Measurements from ENCODE around the gene CSNK1G1. TPM values are rescaled to one million over a fixed set of nuclear protein-coding genes. Genes with fewer than 3 reads are reported as not detected.

Gene CSNK1G1
- polyA plus RNA-seq (18.9 and 19.6 TPM in 2 replicates), polyA minus RNA-seq (81.8 and 86.8 TPM in 2 replicates)

- Histone ChIP-seq H3K4me2 (ENCODE audit: low read length) (peak within 1 kb of the TSS; percentile 85), H3K9me3 (ENCODE audit: low read length) (no peaks in the 10 kb centered on the region), H3K9me2 (ENCODE audit: insufficient read depth, low read length) (no peaks in the 10 kb centered on the region), H3F3A (ENCODE audit: insufficient read depth, low read length, poor library complexity, severe bottlenecking) (no peaks in the 10 kb centered on the region), H3K27ac (ENCODE audit: low read length) (peak within 1 kb of the TSS; percentile 83), H3K4me3 (ENCODE audit: low read length) (peak within 1 kb of the TSS; percentile 87), H3K79me2 (replicated peaks; ENCODE audit: insufficient read depth, low read length) (peaks cover 26% of the 10 kb centered on the region), H3K27me3 (ENCODE audit: insufficient read depth, low read depth, low read length) (no peaks in the 10 kb centered on the region), H3K36me3 (ENCODE audit: insufficient read depth, low read length) (no peaks in the 10 kb centered on the region), H2AFZ (ENCODE audit: low read depth, low read length) (peak within 1 kb of the TSS; percentile 78), H3K9ac (ENCODE audit: low read length) (peak within 1 kb of the TSS; percentile 85), H4K20me1 (ENCODE audit: insufficient read depth) (no peaks in the 10 kb centered on the region)
- TF ChIP-seq SMC3 (conservative IDR thresholded peaks at IDR 0.05; ENCODE audit: poor library complexity): peak; percentile 65
- TF ChIP-seq MXI1 (conservative IDR thresholded peaks at IDR 0.05; ENCODE audit: poor library complexity, severe bottlenecking): peak; percentile 93
- TF ChIP-seq TAF1 (IDR thresholded peaks at IDR 0.05; ENCODE audit: low read depth): peak; percentile 31
- TF ChIP-seq EP300 (conservative IDR thresholded peaks at IDR 0.05; ENCODE audit: poor library complexity, severe bottlenecking): peak; percentile 72
- peak; percentile 60 for TF ChIP-seq CTCF (IDR thresholded peaks at IDR 0.05; ENCODE audit: poor library complexity, severe bottlenecking)
- TF ChIP-seq REST (IDR thresholded peaks at IDR 0.05; ENCODE audit: borderline replicate concordance): peak; percentile 27
- TF ChIP-seq POLR2AphosphoS5 (IDR thresholded peaks at IDR 0.05): peak; percentile 58
- no peak for TF ChIP-seq EZH2 (IDR thresholded peaks at IDR 0.05; ENCODE audit: borderline replicate concordance, insufficient read depth, low read length, poor library complexity, severe bottlenecking)
- TF ChIP-seq RAD21 (conservative IDR thresholded peaks at IDR 0.05): no peak
Observed at GRCh38 chr15:64355944-64356709, at the start of gene CSNK1G1. Gene CSNK1G1, minus strand, starts transcription at chr15:64356173. Its CDS starts 55,674 bp downstream, at chr15:64300499.

- no peak overlapping the region for H3K4me3 ChIP-seq (ENCODE audit: low read length)
- peaks cover 4% of the 10 kb centered on the region for H3K36me3 ChIP-seq (ENCODE audit: insufficient read depth, low read length)
Observed at GRCh38 chr15:64400583-64400982, 44.6 kb upstream of the CSNK1G1 start.

More at GRCh38 chr15:64400583-64400982, 44.6 kb upstream of the CSNK1G1 start:
- TF ChIP-seq EP300 (conservative IDR thresholded peaks at IDR 0.05; ENCODE audit: poor library complexity, severe bottlenecking): no peak
- no peak for TF ChIP-seq TAF1 (IDR thresholded peaks at IDR 0.05; ENCODE audit: low read depth)
- no peak for TF ChIP-seq POLR2AphosphoS5 (IDR thresholded peaks at IDR 0.05)
- Histone ChIP-seq H3K4me2 (ENCODE audit: low read length) (no peak overlapping the region), H3K27me3 (ENCODE audit: insufficient read depth, low read depth, low read length) (no peaks in the 10 kb centered on the region), H3K79me2 (replicated peaks; ENCODE audit: insufficient read depth, low read length) (no peaks in the 10 kb centered on the region), H3K9ac (ENCODE audit: low read length) (no peak overlapping the region), H3K9me3 (ENCODE audit: low read length) (no peaks in the 10 kb centered on the region), H4K20me1 (ENCODE audit: insufficient read depth) (no peaks in the 10 kb centered on the region), H3K27ac (ENCODE audit: low read length) (no peak overlapping the region), H3K9me2 (ENCODE audit: insufficient read depth, low read length) (no peaks in the 10 kb centered on the region), H3F3A (ENCODE audit: insufficient read depth, low read length, poor library complexity, severe bottlenecking) (no peaks in the 10 kb centered on the region), H2AFZ (ENCODE audit: low read depth, low read length) (no peak overlapping the region)
